HepG2 (cell line): ENCODE data around the gene ST7L.

Source experiments
- ATF7-NPFF ChIP-seq: sonication (generic); formaldehyde crosslinking; IDR thresholded peaks from 2 replicates; pipeline ENCODE4 v1.8.1; 2023; ENCODE audit warnings: mild to moderate bottlenecking, low read depth, missing genetic modification reagents, moderate library complexity
- ESRRA ChIP-seq: sonication (generic); formaldehyde crosslinking; IDR thresholded peaks from 2 replicates; pipeline ENCODE4 v1.5.1; 2020; ENCODE audit warnings: mild to moderate bottlenecking, low read depth, missing genetic modification reagents
- HNRNPH1 ChIP-seq: fragments of 200-400 bp; formaldehyde crosslinking; optimal IDR thresholded peaks from 2 replicates; pipeline ENCODE3; 2017; ENCODE audit warnings: mild to moderate bottlenecking, low read depth, low read length
- JUNB ChIP-seq: sonication (generic); formaldehyde crosslinking; IDR thresholded peaks from 2 replicates; pipeline ENCODE4 v1.8.0; 2022; ENCODE audit warnings: missing genetic modification reagents, mild to moderate bottlenecking, borderline replicate concordance
- KAT2B ChIP-seq: fragments of 150-350 bp; IDR thresholded peaks from 2 replicates; pipeline ENCODE4 v1.6.1; 2014; ENCODE audit warnings: low read depth, low read length, borderline replicate concordance
- NFYB ChIP-seq: sonication (generic); formaldehyde crosslinking; IDR thresholded peaks from 2 replicates; pipeline ENCODE4 v1.4.0; 2020; ENCODE audit warnings: missing genetic modification reagents
- POLR2A ChIP-seq, 2 experiments: IDR thresholded peaks; 2 replicates each; pipeline ENCODE4 v1.6.1; 2011; ENCODE audit warnings: low read depth in 2 of 2, low read length in 2 of 2, mild to moderate bottlenecking in 1 of 2, moderate library complexity in 1 of 2; ENCODE audit not compliant: insufficient read depth in 1 of 2
- UBTF ChIP-seq: sonication (generic); formaldehyde crosslinking; IDR thresholded peaks from 2 replicates; pipeline ENCODE4 v1.4.0; 2020; ENCODE audit warnings: mild to moderate bottlenecking, missing genetic modification reagents
- ZNF138 ChIP-seq: sonication (generic); formaldehyde crosslinking; IDR thresholded peaks from 2 replicates; pipeline ENCODE4 v1.5.0; 2020; ENCODE audit warnings: mild to moderate bottlenecking, low read depth, missing genetic modification reagents
- ZNF800 ChIP-seq: sonication (generic); formaldehyde crosslinking; IDR thresholded peaks from 2 replicates; pipeline ENCODE4 v1.4.0; 2020; ENCODE audit warnings: missing genetic modification reagents
- ZSCAN30 ChIP-seq: sonication (generic); formaldehyde crosslinking; IDR thresholded peaks from 2 replicates; pipeline ENCODE4 v1.5.0; 2020; ENCODE audit warnings: mild to moderate bottlenecking, missing genetic modification reagents
- ZZZ3 ChIP-seq: sonication (generic); formaldehyde crosslinking; IDR thresholded peaks from 2 replicates; pipeline ENCODE4 v1.4.0; 2020; ENCODE audit warnings: missing genetic modification reagents, mild to moderate bottlenecking, borderline replicate concordance
- TF ChIP-seq, protein P1 (sequence below): IDR thresholded peaks from 2 replicates; pipeline ENCODE4 v1.6.1; 2016; ENCODE audit warnings: missing compliant biosample characterization, missing genetic modification reagents, borderline replicate concordance

- no peak for TF ChIP-seq ESRRA (CRISPR knock-in tag)
- no peak for TF ChIP-seq ATF7-NPFF
- TF ChIP-seq ZNF800 (CRISPR knock-in tag): no peak
- no peak for TF ChIP-seq POLR2A (IDR thresholded peaks at IDR 0.05; ENCODE audit: insufficient read depth in 1 of 2, low read depth in 2 of 2, low read length in 2 of 2)
- TF ChIP-seq HNRNPH1: no peak
- no peak for TF ChIP-seq ZZZ3 (CRISPR knock-in tag)
- no peak for TF ChIP-seq UBTF (CRISPR knock-in tag)
- TF ChIP-seq KAT2B: no peak
- no peak for TF ChIP-seq JUNB
- no peak for TF ChIP-seq NFYB (CRISPR knock-in tag)
- TF ChIP-seq, protein P1, sequence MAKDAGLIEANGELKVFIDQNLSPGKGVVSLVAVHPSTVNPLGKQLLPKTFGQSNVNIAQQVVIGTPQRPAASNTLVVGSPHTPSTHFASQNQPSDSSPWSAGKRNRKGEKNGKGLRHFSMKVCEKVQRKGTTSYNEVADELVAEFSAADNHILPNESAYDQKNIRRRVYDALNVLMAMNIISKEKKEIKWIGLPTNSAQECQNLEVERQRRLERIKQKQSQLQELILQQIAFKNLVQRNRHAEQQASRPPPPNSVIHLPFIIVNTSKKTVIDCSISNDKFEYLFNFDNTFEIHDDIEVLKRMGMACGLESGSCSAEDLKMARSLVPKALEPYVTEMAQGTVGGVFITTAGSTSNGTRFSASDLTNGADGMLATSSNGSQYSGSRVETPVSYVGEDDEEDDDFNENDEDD (CRISPR knock-in tag): no peak
- no peak for TF ChIP-seq ZNF138 (CRISPR knock-in tag)
- TF ChIP-seq ZSCAN30 (CRISPR knock-in tag): no peak
These were observed 116.1 kb downstream of the ST7L start for GRCh38 chr1:112502826-112503225.
